Hepatocyte (in vitro differentiated cells): ENCODE data around the gene NPLOC4. TPM values are rescaled to one million over a fixed set of nuclear protein-coding genes. Genes with fewer than 3 reads are reported as not detected.

Source experiments
- DNase-seq: peaks from one replicate; pipeline ENCODE4 v3.0.0-alpha.2; 2016; ENCODE audit warnings: low spot score
- H2AFZ ChIP-seq: fragments of 200-600 bp; sonication (generic); 2 replicates; pipeline ENCODE4 v1.6.0; 2016; ENCODE audit warnings: antibody characterized with exemption, mild to moderate bottlenecking
- H3K27ac ChIP-seq: fragments of 200-600 bp; sonication (generic); 2 replicates; pipeline ENCODE4 v1.5.1; 2016; ENCODE audit warnings: mild to moderate bottlenecking
- H3K27me3 ChIP-seq: fragments of 200-600 bp; sonication (generic); 2 replicates; pipeline ENCODE4 v1.6.1; 2016
- H3K36me3 ChIP-seq: fragments of 200-600 bp; sonication (generic); replicated peaks from 2 replicates; pipeline ENCODE4 v1.5.1; 2016; ENCODE audit warnings: low read depth; ENCODE audit not compliant: insufficient read depth
- H3K4me1 ChIP-seq: fragments of 200-600 bp; sonication (generic); 2 replicates; pipeline ENCODE4 v1.5.1; 2016; ENCODE audit warnings: mild to moderate bottlenecking, moderate library complexity; ENCODE audit not compliant: insufficient read depth
- H3K4me2 ChIP-seq: fragments of 200-600 bp; sonication (generic); 2 replicates; pipeline ENCODE4 v1.6.0; 2016
- H3K4me3 ChIP-seq: fragments of 200-600 bp; sonication (generic); 2 replicates; pipeline ENCODE4 v1.5.1; 2016; ENCODE audit warnings: mild to moderate bottlenecking
- H3K79me2 ChIP-seq: fragments of 200-600 bp; sonication (generic); 2 replicates; pipeline ENCODE4 v1.6.0; 2017; ENCODE audit warnings: mild to moderate bottlenecking
- H3K9me2 ChIP-seq: fragments of 200-600 bp; sonication (generic); replicated peaks from 2 replicates; pipeline ENCODE4 v1.6.0; 2017; ENCODE audit warnings: mild to moderate bottlenecking; ENCODE audit not compliant: insufficient read depth
- H3K9me3 ChIP-seq: fragments of 200-600 bp; sonication (generic); 2 replicates; pipeline ENCODE4 v1.5.1; 2016; ENCODE audit warnings: low read depth, mild to moderate bottlenecking
- H4K20me1 ChIP-seq: fragments of 200-600 bp; sonication (generic); 2 replicates; pipeline ENCODE4 v1.6.0; 2016; ENCODE audit warnings: mild to moderate bottlenecking; ENCODE audit not compliant: insufficient read depth, poor library complexity, severe bottlenecking
- CTCF ChIP-seq: fragments of 200-600 bp; sonication (generic); IDR thresholded peaks from 2 replicates; pipeline ENCODE4 v1.5.1; 2016; ENCODE audit warnings: antibody characterized with exemption, mild to moderate bottlenecking; ENCODE audit not compliant: poor library complexity
- EZH2 ChIP-seq: fragments of 200-600 bp; sonication (generic); IDR thresholded peaks from 2 replicates; pipeline ENCODE4 v1.6.1; 2016; ENCODE audit warnings: antibody characterized with exemption, mild to moderate bottlenecking, borderline replicate concordance
- EZH2phosphoT487 ChIP-seq: fragments of 200-600 bp; sonication (generic); IDR thresholded peaks from one replicate; pipeline ENCODE4 v1.6.1; 2018; ENCODE audit warnings: antibody characterized with exemption, mild to moderate bottlenecking, low read depth, moderate library complexity; ENCODE audit not compliant: unreplicated experiment, severe bottlenecking
- WGBS: methylation state at CpG from one replicate; pipeline ENCODE4 v1.1.6; 2016; ENCODE audit warnings: low lambda C conversion rate; ENCODE audit errors: missing lambda C conversion rate; 5-methylcytosine and 5-hydroxymethylcytosine counted together
- polyA plus RNA-seq: library from polyadenylated mRNA; unstranded; fragments of >200 nt; fragmentation: Nextera tagmentation; extraction: Ambion mirVana; gene quantifications from 2 replicates; pipeline ENCODE4 v1.2.1, GENCODE V29; 2016
- total RNA-seq: library from RNA; depleted of rRNA; stranded (reverse); fragments of >200 nt; gene quantifications from 2 replicates; pipeline ENCODE4 v1.2.3, GENCODE V29; 2014

The NPLOC4 gene
- total and polyA plus RNA-seq, 2 experiments from 2014 or later = 53.7 to 54.6 TPM

GRCh38 chr17:81513372-81513752 lies 123.5 kb downstream of the NPLOC4 start:
- Histone ChIP-seq H3K4me3 (peak overlapping the region; percentile 83), H3K4me2 (peak overlapping the region; percentile 100), H4K20me1 (peaks cover 55% of the 10 kb centered on the region), H3K79me2 (peaks cover 79% of the 10 kb centered on the region), H3K9me2 (no peaks in the 10 kb centered on the region), H3K27ac (peak overlapping the region; percentile 100), H2AFZ (peak overlapping the region; percentile 31), H3K27me3 (no peaks in the 10 kb centered on the region), H3K4me1 (peaks cover 36% of the 10 kb centered on the region), H3K36me3 (peaks cover 9% of the 10 kb centered on the region), H3K9me3 (no peaks in the 10 kb centered on the region)
- DNase-seq = peak; percentile 82
- 2% methylated on average over 20 of the region's 23 CpGs for WGBS
- TF ChIP-seq CTCF (no peak), EZH2 (no peak), EZH2phosphoT487 (no peak)

- no peaks in the 10 kb centered on the region for H3K9me3 ChIP-seq
- H3K4me1 ChIP-seq = peaks cover 33% of the 10 kb centered on the region
- H3K9me2 ChIP-seq = no peaks in the 10 kb centered on the region
- TF ChIP-seq EZH2phosphoT487 (no peak), EZH2 (no peak), CTCF (no peak)
- H3K79me2 ChIP-seq = peaks cover 77% of the 10 kb centered on the region
- WGBS = 1% methylated on average over 42 of the region's 111 CpGs
- H3K27me3 ChIP-seq = no peaks in the 10 kb centered on the region
- peak within 1 kb of the TSS; percentile 91 for H3K4me3 ChIP-seq
- H3K27ac ChIP-seq = peak within 1 kb of the TSS; percentile 100
- peak within 1 kb of the TSS; percentile 100 for H3K4me2 ChIP-seq
- H4K20me1 ChIP-seq = peaks cover 59% of the 10 kb centered on the region
- peak; percentile 97 for DNase-seq
- peaks cover 9% of the 10 kb centered on the region for H3K36me3 ChIP-seq
- H2AFZ ChIP-seq = peak within 1 kb of the TSS; percentile 31
These were observed 124.1 kb downstream of the NPLOC4 start, which contains the start of gene ACTG1 for GRCh38 chr17:81512562-81513371. TSS of gene ACTG1 (minus strand) at chr17:81512799. CDS start at chr17:81512354, 445 bp downstream.

- Histone ChIP-seq H3K79me2 (peaks cover 69% of the 10 kb centered on the region), H3K4me1 (peaks cover 33% of the 10 kb centered on the region), H4K20me1 (peaks cover 59% of the 10 kb centered on the region), H3K36me3 (peaks cover 9% of the 10 kb centered on the region), H3K4me2 (peak overlapping the region; percentile 98), H2AFZ (no peak overlapping the region), H3K9me2 (no peaks in the 10 kb centered on the region), H3K27me3 (no peaks in the 10 kb centered on the region), H3K4me3 (peak overlapping the region; percentile 91), H3K9me3 (no peaks in the 10 kb centered on the region), H3K27ac (peak overlapping the region; percentile 97)
- under 1% methylated on average over 60 of the region's 62 CpGs for WGBS
- DNase-seq = no peak
- TF ChIP-seq EZH2phosphoT487 (no peak), CTCF (no peak), EZH2 (no peak)
These were observed 124.9 kb downstream of the NPLOC4 start for GRCh38 chr17:81511804-81512561.
